ENCODE results near the gene HDC. TPM values are rescaled to one million over a fixed set of nuclear protein-coding genes. Genes with fewer than 3 reads are reported as not detected.

Gene HDC
- total and polyA plus RNA-seq, 7 donors: 0.16 to 2.4 (median 1.2) TPM; not detected in 1

GRCh38 chr15:50234764-50235163 is 30.8 kb downstream of the HDC start:
- TF ChIP-seq EP300 (IDR thresholded peaks at IDR 0.05) (no peak), POLR2A (IDR thresholded peaks at IDR 0.05) (no peak), POLR2AphosphoS5 (IDR thresholded peaks at IDR 0.05) (no peak), CTCF (IDR thresholded peaks at IDR 0.05) (no peak)
- H3K27me3 ChIP-seq: no peaks in the 10 kb centered on the region
- no peaks in the 10 kb centered on the region for H3K4me1 ChIP-seq
- intact Hi-C loops (cut with DNase I): no loop called here
- no peaks in the 10 kb centered on the region for H3K9me3 ChIP-seq
- no peak overlapping the region for H3K4me3 ChIP-seq
- DNase-seq: no peak
- H3K36me3 ChIP-seq: no peaks in the 10 kb centered on the region
- no peak overlapping the region for H3K27ac ChIP-seq
- 52 to 71% methylated on average over 2 of the region's 2 CpGs for WGBS, 2 donors

- Histone ChIP-seq H3K9me3 (no peaks in the 10 kb centered on the region), H3K4me1 (no peaks in the 10 kb centered on the region), H3K4me3 (no peak overlapping the region), H3K36me3 (no peaks in the 10 kb centered on the region), H3K27ac (no peak overlapping the region), H3K27me3 (no peaks in the 10 kb centered on the region)
- TF ChIP-seq CTCF (IDR thresholded peaks at IDR 0.05): no peak
- no peak for TF ChIP-seq EP300 (IDR thresholded peaks at IDR 0.05)
- TF ChIP-seq POLR2AphosphoS5 (IDR thresholded peaks at IDR 0.05): no peak
- TF ChIP-seq POLR2A (IDR thresholded peaks at IDR 0.05): no peak
- intact Hi-C loops (cut with DNase I): no loop called here
- DNase-seq: no peak
Observed at GRCh38 chr15:50233192-50233736, 32.3 kb downstream of the HDC start.

DNA sequence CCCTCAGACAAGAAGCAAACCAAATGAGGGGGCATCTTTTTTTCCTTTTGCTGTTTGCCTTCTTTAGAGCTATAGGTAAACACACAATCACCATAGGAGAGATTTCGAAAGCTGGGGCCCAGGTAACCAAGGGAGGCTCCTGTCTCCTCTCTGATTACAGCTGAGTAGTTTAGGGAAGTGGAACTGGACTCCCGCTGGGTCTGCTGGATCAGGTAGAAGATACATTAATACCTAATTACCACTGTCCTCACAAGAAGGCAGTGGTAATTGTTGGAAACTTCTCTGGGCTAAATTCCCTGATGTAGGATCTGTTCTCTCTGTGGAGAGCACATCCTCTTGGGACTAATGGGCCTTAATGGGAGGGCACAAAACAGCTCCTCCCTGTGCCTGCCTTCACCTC is 32.7 kb downstream of the HDC start:
- Histone ChIP-seq H3K36me3 (no peaks in the 10 kb centered on the region), H3K4me1 (no peaks in the 10 kb centered on the region), H3K27ac (no peak overlapping the region), H3K4me3 (no peak overlapping the region), H3K9me3 (no peaks in the 10 kb centered on the region), H3K27me3 (no peaks in the 10 kb centered on the region)
- 90 to 91% methylated on average over 2 of the region's 2 CpGs for WGBS, 2 donors
- TF ChIP-seq POLR2A (IDR thresholded peaks at IDR 0.05) (no peak), EP300 (IDR thresholded peaks at IDR 0.05) (no peak), POLR2AphosphoS5 (IDR thresholded peaks at IDR 0.05) (no peak), CTCF (IDR thresholded peaks at IDR 0.05) (no peak)
- intact Hi-C loops (cut with DNase I): no loop called here
- DNase-seq: no peak

DNA sequence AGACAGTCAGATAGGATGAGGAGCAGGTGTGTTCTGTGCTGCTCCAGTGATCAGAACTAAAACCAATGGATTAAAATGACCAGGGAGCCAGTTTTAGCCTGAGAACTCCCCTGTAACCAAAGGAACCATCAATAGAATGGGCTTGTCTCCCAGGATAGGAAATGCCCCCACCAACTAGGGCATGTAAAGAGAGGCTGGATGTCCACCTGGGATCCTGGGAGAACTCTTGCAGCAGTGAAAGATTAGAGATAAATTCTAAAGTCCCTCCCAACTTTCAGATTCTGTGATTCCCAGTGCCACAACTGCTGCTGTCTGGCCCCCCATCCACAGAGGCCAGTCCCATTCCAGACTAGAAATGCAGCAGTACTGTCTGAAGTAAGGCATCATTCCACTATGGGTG is 33.8 kb downstream of the HDC start:
- Histone ChIP-seq H3K9me3 (no peaks in the 10 kb centered on the region), H3K4me1 (no peaks in the 10 kb centered on the region), H3K4me3 (no peak overlapping the region), H3K36me3 (no peaks in the 10 kb centered on the region), H3K27ac (no peak overlapping the region), H3K27me3 (no peaks in the 10 kb centered on the region)
- no peak for DNase-seq
- intact Hi-C loops (cut with DNase I): no loop called here
- TF ChIP-seq EP300 (IDR thresholded peaks at IDR 0.05): no peak
- no peak for TF ChIP-seq POLR2A (IDR thresholded peaks at IDR 0.05)
- TF ChIP-seq CTCF (IDR thresholded peaks at IDR 0.05): no peak
- no peak for TF ChIP-seq POLR2AphosphoS5 (IDR thresholded peaks at IDR 0.05)

DNA sequence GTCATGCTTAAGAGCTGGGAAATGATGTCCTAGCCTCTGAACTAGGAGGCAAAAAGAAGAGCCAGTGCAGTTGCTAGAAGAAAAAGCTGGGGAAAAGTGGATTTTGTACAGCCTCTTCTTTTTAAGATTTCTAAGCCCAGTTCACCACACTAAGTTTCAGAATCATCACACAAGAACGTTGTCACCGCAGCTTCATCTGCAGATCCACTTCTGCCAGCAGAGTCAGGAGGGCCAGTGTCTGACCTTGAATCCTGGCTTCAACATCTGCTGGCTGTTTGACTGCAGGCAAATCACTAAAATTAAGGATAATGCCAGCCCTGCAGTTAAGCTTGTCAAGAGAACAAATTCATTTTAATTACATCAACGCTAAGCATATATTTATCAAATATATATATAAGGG is 36.2 kb downstream of the HDC start:
- DNase-seq: no peak
- Histone ChIP-seq H3K4me3 (no peak overlapping the region), H3K27ac (no peak overlapping the region), H3K9me3 (no peaks in the 10 kb centered on the region), H3K36me3 (no peaks in the 10 kb centered on the region), H3K4me1 (no peaks in the 10 kb centered on the region), H3K27me3 (no peaks in the 10 kb centered on the region)
- intact Hi-C loops (cut with DNase I): no loop called here
- no peak for TF ChIP-seq EP300 (IDR thresholded peaks at IDR 0.05)
- TF ChIP-seq POLR2A (IDR thresholded peaks at IDR 0.05): no peak
- 76 to 92% methylated on average over 3 of the region's 3 CpGs for WGBS, 2 donors

Measured in sigmoid colon (tissue), 7 donors.